NK-92 (cell line): ENCODE results near the gene PRKD2.
"Not testable (repeated sequence)": the region's sequence is repeated elsewhere in the genome, so short reads cannot be mapped to it uniquely, and the experiment has no call there.

Source experiments
- DNase-seq: peaks from one replicate; lab custom pipeline; 2025; ENCODE audit not compliant: unreplicated experiment; lab: John Stamatoyannopoulos, UW

The PRKD2 gene

DNA sequence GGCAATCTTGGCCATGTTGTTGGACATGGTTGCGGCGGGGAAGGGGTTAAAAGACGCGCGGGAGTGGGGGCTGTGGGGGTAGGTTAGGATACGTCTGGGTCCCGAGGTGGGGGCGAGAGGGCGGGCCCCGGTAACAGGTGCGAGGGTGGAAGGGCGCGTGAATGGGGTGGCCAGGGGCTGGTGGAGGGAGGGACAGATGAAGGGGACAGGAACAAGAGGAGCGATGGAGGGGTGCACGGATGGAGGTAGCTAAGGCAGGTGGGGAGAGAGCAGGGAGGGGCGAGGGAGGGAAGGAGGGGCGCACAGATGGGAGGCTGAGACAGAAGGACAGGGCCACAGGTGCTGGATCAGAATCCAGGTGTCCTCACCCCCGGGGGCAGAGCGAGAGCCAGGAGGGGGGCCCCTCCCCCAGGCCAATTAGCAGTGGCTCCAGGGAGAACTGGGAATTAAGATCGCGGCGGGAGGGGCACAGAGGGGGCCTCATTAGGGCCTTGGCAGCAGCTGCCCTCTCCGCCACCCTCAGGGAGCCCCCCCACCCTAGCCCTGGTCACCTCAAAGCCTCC lies 82.2 kb downstream of the PRKD2 start:
- DNase-seq = no peak

GRCh38 chr19:46634045-46634655 lies 82.8 kb downstream of the PRKD2 start:
- DNase-seq = peak; percentile 65

DNA sequence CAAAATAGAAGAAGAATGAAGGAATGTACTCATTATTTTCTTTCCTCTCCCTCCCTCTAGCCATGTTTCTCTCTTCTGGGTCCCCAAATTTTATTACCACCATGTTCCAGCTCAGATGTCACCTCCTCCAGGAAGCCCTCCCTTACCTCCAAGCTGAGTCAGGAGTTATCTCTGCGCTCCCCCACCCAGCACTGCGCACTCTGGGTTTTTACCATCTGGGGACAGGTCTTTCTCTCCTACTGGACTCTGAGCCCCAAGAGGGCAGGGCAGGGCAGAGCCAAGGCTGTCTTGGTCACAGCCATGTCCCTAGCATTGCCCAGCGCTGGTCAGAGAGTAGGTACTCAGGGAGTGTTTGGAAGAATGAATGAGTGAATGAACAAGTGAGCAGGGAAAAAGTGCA lies 83.8 kb downstream of the PRKD2 start:
- DNase-seq = no peak

GRCh38 chr19:46631481-46631880 lies 85.4 kb downstream of the PRKD2 start:
- DNase-seq = no peak

GRCh38 chr19:46630586-46631205 lies 86.2 kb downstream of the PRKD2 start:
- no peak for DNase-seq

DNA sequence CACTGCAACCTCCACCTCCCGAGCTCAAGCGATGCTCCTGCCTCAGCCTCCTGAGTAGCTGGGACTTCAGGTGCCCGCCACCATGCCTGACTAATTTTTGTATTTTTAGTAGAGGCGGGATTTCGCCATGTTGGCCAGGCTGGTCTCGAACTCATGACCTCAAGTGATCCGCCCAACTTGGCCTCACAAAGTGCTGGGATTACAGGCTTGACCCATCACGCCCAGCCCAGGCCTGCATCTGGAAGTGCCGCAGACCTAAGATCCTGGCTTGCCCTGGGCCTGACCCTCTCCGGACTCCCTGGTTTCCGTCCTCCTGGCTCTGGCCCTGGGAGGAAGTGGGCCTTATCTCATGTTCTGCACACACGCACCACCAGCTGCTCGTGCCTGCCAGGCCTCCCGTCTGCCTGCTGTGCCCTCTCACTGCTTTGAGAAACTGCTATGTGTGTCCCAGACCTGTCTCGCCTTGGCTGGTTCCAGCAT lies 87.3 kb downstream of the PRKD2 start:
- no peak for DNase-seq

GRCh38 chr19:46628970-46629369 lies 87.9 kb downstream of the PRKD2 start:
- not testable (repeated sequence) for DNase-seq

DNA sequence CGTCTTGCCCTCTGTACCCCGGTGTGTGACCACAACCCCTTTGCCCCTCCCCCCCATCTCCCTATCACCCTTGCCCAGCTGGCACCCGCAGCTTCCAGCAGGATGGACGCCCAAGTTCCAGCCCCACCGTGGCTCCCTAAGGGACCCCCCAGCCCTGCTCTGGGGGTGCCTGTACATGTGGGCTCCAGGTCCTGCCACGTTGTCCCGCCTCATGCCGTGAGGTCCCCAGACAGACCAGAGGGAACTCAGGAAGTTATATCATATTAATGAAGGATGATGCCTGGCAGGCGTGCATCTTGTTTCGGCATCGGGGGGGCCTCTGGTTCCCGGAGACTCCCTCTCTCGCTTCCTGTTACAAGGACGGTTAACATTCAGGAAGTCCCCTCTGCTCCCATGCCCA lies 90.5 kb downstream of the PRKD2 start:
- no peak for DNase-seq

DNA sequence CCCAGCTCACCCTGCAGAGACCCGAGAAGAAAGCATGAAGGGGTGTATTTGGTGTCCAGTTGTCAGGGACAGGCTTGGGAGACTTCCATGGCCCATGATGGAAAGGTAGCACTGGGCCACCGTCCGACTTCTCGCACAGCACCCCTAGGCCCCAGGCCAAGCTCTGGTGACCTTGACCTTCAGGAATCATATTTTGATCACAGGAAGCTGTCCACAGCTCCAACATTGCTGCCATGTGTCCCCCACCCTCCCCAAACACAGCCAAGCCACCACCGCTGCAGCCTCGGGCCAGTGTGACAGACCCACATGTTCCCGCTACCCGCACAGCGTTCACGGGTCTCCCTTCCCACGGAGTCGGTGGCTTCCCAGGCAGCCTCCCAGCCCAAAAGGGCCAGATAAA lies 91.2 kb downstream of the PRKD2 start:
- DNase-seq = no peak

DNA sequence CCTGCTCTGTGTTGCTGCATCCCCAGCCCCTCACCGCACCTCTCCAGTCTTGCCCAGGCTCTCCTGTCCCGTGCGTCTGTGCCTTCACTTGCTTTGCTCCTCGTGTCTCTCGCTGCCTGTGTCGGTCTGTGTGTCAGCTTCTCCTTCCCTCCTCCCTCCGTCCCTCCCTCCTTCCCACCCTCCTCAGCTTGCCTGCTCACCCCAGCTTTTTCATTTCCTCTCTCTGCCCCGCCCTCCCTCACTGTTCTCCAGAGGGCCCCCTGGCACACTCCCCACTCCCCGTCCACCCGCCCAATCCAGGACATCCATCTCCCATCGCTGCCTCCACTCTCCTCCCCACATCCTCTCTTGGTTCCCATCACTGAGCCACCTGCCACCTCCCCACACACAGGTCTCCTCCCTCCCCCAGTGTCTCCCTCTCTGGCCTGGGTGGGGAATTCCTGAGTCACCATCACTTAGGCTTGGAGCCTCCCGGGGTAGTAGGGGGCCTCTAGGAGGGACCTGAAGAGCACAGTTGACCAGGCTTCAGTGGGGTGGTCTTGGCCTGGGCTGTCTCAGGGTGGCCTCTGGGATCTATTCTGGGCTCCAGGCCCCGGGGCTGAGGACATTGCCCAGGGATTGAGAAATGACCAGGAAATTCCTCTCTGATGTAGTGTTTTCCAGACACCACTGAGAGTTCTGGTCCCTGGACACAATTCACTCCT lies 91.8 kb downstream of the PRKD2 start, which contains the start of gene PTGIR:
TSS of gene PTGIR (minus strand) at position 132 of the 704 bp plus-strand sequence. CDS start 864 bp downstream, outside the sequence.
- no peak for DNase-seq
